ENCODE measurements around the gene KCNJ9. TPM values are rescaled to one million over a fixed set of nuclear protein-coding genes. Genes with fewer than 3 reads are reported as not detected.

Gene KCNJ9
- total RNA-seq, 2 experiments from 2014 or later: not detected

- Mint-ChIP-seq H3K36me3 (ENCODE audit: low read depth) (peaks cover 28% of the 10 kb centered on the region), H3K4me3 (peak overlapping the region; percentile 87), H3K9me3 (no peaks in the 10 kb centered on the region), H3K4me1 (ENCODE audit: low read depth) (peaks cover 66% of the 10 kb centered on the region), H3K27ac (peak overlapping the region; percentile 88), H3K27me3 (no peaks in the 10 kb centered on the region)
- ATAC-seq (ENCODE audit: poor library complexity) (no peak), DNase-seq (peak in 1 of 14 experiments; percentile 37)
- H3K36me3 ChIP-seq (ENCODE audit: insufficient read depth, low read length): peaks cover 6% of the 10 kb centered on the region
- H3K27me3 ChIP-seq (ENCODE audit: control insufficient read depth in 1 of 2, insufficient read depth in 2 of 2, low read length in 2 of 2): no peaks in the 10 kb centered on the region
- peak overlapping the region; percentile 93 for H3K27ac ChIP-seq (ENCODE audit: low read depth in 1 of 2, low read length in 2 of 2)
- CTCF ChIA-PET: interaction anchor here (1.6 to 4.7 kb wide), 5 partner anchors 14 to 192 kb away, joined by 4 to 33 read pairs (median 25); no protein-coding TSS in a partner anchor
- intact Hi-C loops (cut with DNase I, micrococcal nuclease): loop anchor here (1.0 to 10.0 kb wide), 10 partner anchors 68 to 1297 kb away; partner anchors contain the start of genes CASQ1 (in 1 of the 2), COPA (in 1 of the 2), DCAF8 (in 1 of the 2) and DUSP23 (in 1 of the 2)
- H3K4me3 ChIP-seq (ENCODE audit: low read length): no peak overlapping the region
- no peak for TF ChIP-seq CTCF (IDR thresholded peaks at IDR 0.05)
- no peaks in the 10 kb centered on the region for H3K9me3 ChIP-seq (ENCODE audit: control insufficient read depth in 1 of 2, insufficient read depth in 1 of 2, low read length in 2 of 2)
- POLR2A ChIA-PET: interaction anchor here (0.7 to 2.9 kb wide), 11 partner anchors 14 to 276 kb away, joined by 3 to 27 read pairs (median 8); partner anchors contain the start of genes COPA, DCAF8, KCNJ9 and NCSTN
- peaks cover 64% of the 10 kb centered on the region for H3K4me1 ChIP-seq (ENCODE audit: insufficient read depth, low read length)
Measured at GRCh38 chr1:160099716-160100375, 18.5 kb downstream of the KCNJ9 start.

- DNase-seq: peak; percentile 54 to 89 (median 68)
- Histone ChIP-seq H3K4me3 (ENCODE audit: low read length) (no peak overlapping the region), H3K4me1 (ENCODE audit: insufficient read depth, low read length) (peaks cover 52% of the 10 kb centered on the region), H3K36me3 (ENCODE audit: insufficient read depth, low read length) (no peaks in the 10 kb centered on the region), H3K9me3 (ENCODE audit: control insufficient read depth in 1 of 2, insufficient read depth in 1 of 2, low read length in 2 of 2) (no peaks in the 10 kb centered on the region), H3K27ac (ENCODE audit: low read depth in 1 of 2, low read length in 2 of 2) (peak overlapping the region; percentile 56 to 93), H3K27me3 (ENCODE audit: control insufficient read depth in 1 of 2, insufficient read depth in 2 of 2, low read length in 2 of 2) (no peaks in the 10 kb centered on the region)
- Mint-ChIP-seq H3K36me3 (ENCODE audit: low read depth) (peaks cover 21% of the 10 kb centered on the region), H3K27me3 (no peaks in the 10 kb centered on the region), H3K4me1 (ENCODE audit: low read depth) (peaks cover 58% of the 10 kb centered on the region), H3K9me3 (no peaks in the 10 kb centered on the region), H3K4me3 (peak overlapping the region; percentile 63), H3K27ac (peak overlapping the region; percentile 88)
- CTCF ChIA-PET: interaction anchor here (0.6 to 3.9 kb wide), 13 partner anchors 16 to 275 kb away, joined by 3 to 30 read pairs (median 5); partner anchors contain the start of genes PEX19 and PIGM
- peak; percentile 25 for ATAC-seq (ENCODE audit: poor library complexity)
- intact Hi-C loops (cut with DNase I, micrococcal nuclease): loop anchor here (1.0 to 10.0 kb wide), 5 partner anchors 91 to 276 kb away; partner anchors contain the start of gene CASQ1 (in 1 of the 2)
- peak; percentile 73 for TF ChIP-seq CTCF (IDR thresholded peaks at IDR 0.05)
- POLR2A ChIA-PET: interaction anchor here (0.6 to 2.9 kb wide), 9 partner anchors 15 to 275 kb away, joined by 3 to 27 read pairs (median 4); partner anchors contain the start of genes COPA, DCAF8, NCSTN and PEX19
Measured at GRCh38 chr1:160101037-160101716, 19.8 kb downstream of the KCNJ9 start.
